Right renal pelvis (tissue), 4 donors: ENCODE results near the gene ERGIC1. TPM values are rescaled to one million over a fixed set of nuclear protein-coding genes. Genes with fewer than 3 reads are reported as not detected.

Source experiments
- DNase-seq, 4 donors: peaks; one replicate each; pipeline ENCODE4 v3.0.0-alpha.2; 2013; ENCODE audit warnings: low read depth in 4 of 4, low spot score in 3 of 4, missing footprints in 1 of 4
- polyA plus RNA-seq, 4 donors: library from polyadenylated mRNA; unstranded; fragments of 120-200 nt; gene quantifications; one replicate each; pipeline ENCODE4 v1.2.1, GENCODE V29; 2013; ENCODE audit not compliant: insufficient read length in 4 of 4

The ERGIC1 gene
- polyA plus RNA-seq, 4 donors, result 116 to 122 (median 118) TPM

GRCh38 chr5:172959824-172960799 is 126.1 kb downstream of the ERGIC1 start:
- DNase-seq, result no peak

GRCh38 chr5:172969921-172970320 is 135.9 kb downstream of the ERGIC1 start:
- no peak for DNase-seq

- DNase-seq, result no peak
These were observed 137.4 kb downstream of the ERGIC1 start for GRCh38 chr5:172971482-172971881.

- DNase-seq, result no peak
These were observed 138.5 kb downstream of the ERGIC1 start for GRCh38 chr5:172972552-172972951.

- DNase-seq, result peak in 1 of 4 donors; percentile 20
These were observed 139.3 kb downstream of the ERGIC1 start for GRCh38 chr5:172973127-172973916.

- no peak for DNase-seq
These were observed 139.9 kb downstream of the ERGIC1 start for GRCh38 chr5:172973931-172974330.

GRCh38 chr5:172975289-172975688 is 141.2 kb downstream of the ERGIC1 start:
- DNase-seq, result no peak

GRCh38 chr5:172979778-172980177 is 145.7 kb downstream of the ERGIC1 start:
- no peak for DNase-seq

- DNase-seq, result no peak
These were observed 147.9 kb downstream of the ERGIC1 start for GRCh38 chr5:172981931-172982330.

GRCh38 chr5:172983542-172984243 is 149.6 kb downstream of the ERGIC1 start, which contains the start of gene ATP6V0E1:
TSS of gene ATP6V0E1 (plus strand) at chr5:172983771. CDS start at chr5:172983861, 90 bp downstream.
- peak; percentile 83 to 87 (median 85) for DNase-seq

GRCh38 chr5:172984244-172984953 is 150.3 kb downstream of the ERGIC1 start:
- peak in 3 of 4 donors; percentile 47 to 57 (median 57) for DNase-seq

- DNase-seq, result no peak
These were observed 151.5 kb downstream of the ERGIC1 start for GRCh38 chr5:172985596-172985995.

GRCh38 chr5:172988276-172988675 is 154.2 kb downstream of the ERGIC1 start:
- no peak for DNase-seq

- DNase-seq, result no peak
These were observed 156.7 kb downstream of the ERGIC1 start for GRCh38 chr5:172990776-172991175.

- no peak for DNase-seq
These were observed 160.4 kb downstream of the ERGIC1 start for GRCh38 chr5:172994405-172994804.

GRCh38 chr5:172999372-172999973 is 165.4 kb downstream of the ERGIC1 start:
- no peak for DNase-seq

GRCh38 chr5:172999974-173000373 is 165.9 kb downstream of the ERGIC1 start:
- DNase-seq, result no peak

GRCh38 chr5:173001229-173001841 is 167.3 kb downstream of the ERGIC1 start:
- no peak for DNase-seq
